HG03139 (cell line): ENCODE data around the gene BEND7.
"Not testable (repeated sequence)": the region's sequence is repeated elsewhere in the genome, so short reads cannot be mapped to it uniquely, and the experiment has no call there.

Experiments used
- ATAC-seq: cut with Tn5 transposase; IDR thresholded peaks from one replicate; pipeline ENCODE4 v1.9.1; 2021; ENCODE audit not compliant: unreplicated experiment

The BEND7 gene

DNA sequence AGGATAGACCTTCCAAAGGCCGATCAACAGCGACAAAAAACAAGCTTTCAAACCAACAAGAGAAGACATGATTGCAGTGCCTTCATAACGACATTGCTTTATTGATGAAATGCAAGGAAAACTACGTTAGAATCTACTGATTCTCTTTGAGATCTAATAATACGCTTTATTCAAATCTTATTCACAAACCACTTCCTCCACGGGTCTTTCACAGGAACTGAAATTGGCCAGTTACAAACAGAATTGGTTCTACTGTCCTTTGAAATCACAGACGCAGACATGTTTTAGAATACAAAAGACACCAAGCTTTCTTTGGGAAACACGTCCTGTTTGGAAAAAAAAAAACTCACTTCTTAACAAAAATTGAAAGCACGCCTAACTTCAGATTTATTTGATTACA is 106.0 kb downstream of the BEND7 start:
- no peak for ATAC-seq

DNA sequence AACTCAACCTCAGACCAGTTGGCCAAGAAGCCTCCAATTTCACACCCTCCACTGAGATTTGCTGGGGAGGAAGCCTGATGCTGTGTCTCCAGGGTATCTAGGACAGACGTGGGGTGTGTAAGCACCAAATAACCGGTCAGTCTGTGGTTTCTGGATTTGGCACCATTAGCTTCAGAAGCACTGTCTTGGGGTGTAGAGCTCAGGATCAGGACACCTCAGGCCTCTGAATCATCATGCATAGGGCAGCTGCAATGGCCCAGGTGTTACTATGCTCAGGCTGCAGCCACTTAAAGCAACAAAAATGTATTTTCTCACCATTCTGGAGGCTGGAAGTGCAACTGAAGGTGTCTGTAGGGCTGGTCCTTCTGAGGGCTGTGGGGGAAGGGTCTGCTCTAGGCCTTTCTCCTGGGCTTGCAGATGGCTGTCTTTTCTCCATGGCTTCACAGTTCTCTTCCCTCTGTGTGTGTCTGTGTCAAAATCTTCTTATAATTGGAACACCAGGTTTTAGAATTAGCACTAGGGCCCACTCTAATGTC is 107.4 kb downstream of the BEND7 start:
- no peak for ATAC-seq

DNA sequence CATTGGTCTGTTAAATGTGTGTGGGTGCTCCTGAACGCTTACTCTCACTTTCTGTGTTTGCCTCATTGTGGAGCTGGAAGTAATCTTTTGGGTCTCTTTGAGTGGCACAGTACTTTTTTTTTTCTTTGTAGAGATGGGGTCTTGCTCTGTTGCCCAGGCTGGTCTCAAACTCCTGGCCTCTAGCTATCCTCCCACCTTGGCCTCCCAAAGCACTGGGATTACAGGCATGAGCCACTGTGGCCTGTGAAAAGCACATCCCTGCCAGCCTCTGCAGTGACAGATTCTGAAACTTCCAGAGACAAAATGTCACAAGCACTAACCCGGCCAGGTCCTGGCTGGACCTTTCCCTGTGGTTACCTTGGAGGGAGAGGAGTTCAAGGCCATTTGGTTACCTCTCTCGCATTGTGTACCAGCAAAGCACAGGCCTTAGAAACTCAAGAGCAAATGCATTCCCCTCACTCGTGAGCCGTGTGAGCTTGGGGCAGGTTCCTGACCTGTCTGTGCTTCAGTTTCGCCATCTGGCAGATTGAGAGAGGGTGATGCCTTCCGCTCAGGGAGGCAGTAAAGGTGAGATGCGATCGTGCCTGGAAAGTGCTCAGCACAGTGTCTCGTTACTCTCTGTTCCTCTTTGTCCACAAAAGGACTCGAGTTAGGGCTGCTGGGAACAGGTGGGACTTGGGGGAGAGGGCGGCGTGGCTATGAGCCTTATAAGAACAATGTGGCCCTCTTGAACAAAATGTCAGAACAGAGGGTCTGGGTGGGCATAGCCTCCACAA is 108.1 kb downstream of the BEND7 start:
- ATAC-seq = no peak

DNA sequence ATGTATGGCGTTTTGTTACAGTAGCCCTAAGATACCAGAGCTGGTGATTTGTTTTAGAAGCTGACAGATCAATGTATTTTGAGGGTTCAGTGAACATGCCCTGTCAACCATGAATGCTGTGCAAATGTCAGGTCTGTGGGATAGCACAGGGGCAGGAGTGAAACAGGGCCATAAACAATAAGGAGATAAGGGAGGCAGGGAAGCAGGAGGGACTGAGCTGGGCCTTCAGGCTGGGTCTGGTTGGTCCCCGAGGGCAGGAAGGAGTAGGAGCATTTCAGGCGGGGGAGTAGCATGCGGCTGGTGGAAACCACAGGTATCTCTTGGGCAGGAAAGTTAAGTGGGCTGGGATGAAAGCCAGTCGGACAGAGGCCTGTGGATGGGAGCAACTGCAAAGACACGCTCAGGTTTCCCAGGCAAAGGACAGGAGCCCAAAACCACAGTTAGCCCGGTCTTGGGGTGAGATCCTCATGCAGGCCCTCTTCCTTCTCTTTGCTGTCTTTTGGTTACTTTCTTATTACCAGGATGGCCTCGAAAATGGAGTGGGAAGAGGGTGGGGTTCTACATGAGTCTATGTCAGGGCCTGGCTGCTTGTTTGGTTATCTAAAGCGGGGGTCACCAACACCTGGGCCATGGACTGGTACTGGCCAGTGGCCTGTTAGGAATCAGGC is 111.2 kb downstream of the BEND7 start:
- no peak for ATAC-seq

DNA sequence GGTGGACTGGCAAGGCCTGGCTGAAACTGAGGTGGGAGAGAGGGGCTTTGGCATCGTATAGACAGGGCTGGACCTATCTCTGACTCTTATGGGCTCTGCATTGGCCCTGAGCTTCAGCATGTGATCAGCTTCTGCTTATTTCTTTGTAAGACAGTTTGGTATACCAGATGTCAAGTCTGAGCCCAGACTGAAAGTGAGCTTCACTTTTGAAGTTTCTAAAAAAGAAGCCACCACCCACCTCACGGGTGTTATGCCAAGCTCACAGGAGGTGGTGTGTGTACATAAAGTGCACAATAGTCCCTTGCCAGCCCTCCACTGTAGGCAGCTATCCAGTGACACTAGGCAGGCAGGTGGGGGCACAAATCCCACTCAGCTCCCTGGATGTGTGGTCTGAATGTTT is 112.1 kb downstream of the BEND7 start:
- no peak for ATAC-seq

DNA sequence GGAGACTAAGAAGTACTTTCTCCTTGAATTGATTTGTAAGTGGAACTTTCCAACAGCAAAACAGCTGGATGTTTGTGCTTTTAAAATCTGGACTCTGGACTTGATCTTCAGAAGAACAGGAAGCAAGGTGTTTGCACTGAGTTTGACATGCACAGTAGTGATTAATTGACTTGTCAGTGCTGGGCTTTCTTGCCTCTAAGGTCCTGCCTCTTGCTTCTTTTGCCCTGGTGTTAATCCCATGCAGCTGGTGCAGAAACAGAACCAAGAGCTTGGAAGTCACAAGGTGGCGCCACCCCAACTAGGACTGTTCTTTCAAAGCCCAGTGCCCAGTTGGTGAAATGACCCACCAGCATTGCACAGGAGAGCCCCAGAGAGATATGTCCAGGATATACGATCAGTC is 114.0 kb downstream of the BEND7 start:
- ATAC-seq = no peak

DNA sequence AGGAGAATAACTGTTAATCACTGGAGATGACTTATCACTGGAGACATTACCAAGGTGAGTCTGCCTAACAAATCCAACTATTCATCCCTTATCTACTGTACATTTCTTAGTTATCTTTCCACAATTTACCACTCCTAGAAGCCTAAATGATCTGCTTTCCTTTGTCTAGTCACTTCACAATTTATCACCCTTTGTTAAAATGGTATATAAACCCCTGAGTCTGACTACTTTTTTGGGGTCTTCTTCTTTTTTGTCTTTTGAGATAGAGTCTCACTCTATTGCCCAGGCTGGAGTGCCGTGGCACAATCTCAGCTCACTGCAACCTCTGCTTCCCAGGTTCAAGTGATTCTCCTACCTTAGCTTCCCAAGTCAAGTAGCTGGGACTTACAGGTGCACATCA is 114.7 kb downstream of the BEND7 start:
- ATAC-seq = no peak

DNA sequence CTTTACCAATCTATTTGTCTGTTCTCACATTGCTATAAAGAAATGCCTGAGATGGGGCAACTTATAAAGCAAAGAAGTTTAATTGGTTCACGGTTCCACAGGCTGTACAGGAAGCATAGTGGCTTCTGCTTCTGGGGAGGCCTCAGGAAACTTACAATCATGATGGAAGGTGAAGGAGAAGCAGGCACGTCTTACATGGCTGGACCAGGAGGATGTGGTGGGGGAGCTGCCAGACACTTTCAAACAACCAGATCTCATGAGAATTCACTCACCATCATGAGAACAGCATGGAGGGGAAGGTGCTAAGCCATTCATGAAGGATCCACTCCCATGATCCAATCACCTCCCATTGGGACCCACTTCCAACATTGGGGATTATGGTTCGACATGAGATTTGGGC is 115.9 kb downstream of the BEND7 start:
- no peak for ATAC-seq

DNA sequence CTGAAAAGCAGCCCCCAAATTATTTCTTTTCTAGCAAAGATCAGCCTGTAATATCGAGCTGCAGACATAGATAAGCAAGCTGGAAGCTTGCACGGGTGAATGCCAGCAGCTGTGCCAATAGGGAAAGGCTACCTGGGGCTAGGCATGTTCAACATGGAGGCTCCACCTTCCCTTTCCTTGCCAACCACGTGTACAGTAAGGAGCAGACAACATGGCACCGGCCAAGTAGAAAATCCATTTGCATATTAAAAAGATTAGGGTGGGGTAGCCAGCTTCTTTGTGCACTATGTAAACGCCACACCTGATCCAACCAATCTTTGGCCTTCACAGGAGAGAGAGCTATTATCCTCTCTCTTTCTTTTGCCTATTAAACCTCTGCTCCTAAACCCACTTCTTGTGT is 124.0 kb downstream of the BEND7 start:
- ATAC-seq = no peak

DNA sequence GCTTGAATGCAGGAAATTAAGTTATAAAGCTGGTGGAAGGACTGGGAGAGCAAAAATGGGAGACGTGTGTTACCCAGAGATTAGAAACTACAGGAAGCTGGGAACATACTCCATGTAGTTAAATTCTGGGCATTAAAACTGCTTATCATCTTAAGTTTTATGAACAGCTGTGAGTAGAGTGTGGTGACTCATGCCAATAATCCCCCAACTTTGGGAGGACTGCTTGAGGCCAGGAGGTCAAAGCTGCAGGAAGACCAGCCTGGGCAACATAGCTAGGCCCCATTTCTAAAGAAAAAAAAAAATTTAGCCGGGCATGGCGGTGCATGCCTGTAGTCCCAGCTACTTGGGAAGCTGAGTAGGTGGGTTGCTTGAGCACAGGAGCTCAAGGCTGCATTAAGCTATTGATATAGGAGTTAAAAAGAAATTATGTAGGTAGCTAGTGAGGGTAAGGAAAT is 124.5 kb downstream of the BEND7 start:
- no peak for ATAC-seq

DNA sequence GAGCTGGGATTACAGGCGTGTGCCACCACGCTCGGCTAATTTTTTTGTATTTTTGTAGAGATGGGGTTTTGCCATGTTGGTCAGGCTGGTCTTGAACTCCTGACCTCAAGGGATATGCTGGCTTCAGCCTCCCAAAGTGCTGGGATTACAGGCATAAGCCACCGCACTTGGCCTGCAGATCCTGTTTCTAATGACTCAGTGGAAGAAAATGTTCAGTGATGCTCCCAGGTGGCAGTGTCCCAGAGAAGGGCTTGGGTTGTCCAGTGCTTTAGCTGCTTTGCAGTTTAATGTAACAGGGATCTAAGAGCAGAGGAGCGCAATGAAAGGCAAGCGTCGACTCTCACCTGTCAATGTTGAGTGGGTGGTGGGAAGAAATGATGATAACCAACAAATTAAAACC is 125.4 kb downstream of the BEND7 start:
- ATAC-seq = not testable (repeated sequence)

DNA sequence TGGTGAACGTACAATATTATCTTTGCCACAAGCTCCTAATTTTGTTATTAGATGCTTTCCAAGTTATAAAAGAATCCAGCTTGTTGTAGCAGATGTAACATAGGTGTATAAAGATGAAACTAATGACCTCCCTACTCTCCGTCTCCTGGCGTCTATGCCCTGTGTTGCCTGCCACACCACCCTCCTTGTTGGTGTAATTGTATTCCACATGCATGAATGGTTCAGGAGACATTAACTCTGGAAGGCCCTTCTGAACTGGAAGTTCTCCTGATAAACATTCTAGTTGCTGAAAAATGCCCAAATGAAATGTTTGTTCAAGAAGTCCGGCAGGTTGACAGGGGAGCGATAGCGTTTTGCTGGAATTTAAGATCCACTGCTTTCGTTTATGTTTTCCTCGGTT is 126.8 kb downstream of the BEND7 start:
- no peak for ATAC-seq

DNA sequence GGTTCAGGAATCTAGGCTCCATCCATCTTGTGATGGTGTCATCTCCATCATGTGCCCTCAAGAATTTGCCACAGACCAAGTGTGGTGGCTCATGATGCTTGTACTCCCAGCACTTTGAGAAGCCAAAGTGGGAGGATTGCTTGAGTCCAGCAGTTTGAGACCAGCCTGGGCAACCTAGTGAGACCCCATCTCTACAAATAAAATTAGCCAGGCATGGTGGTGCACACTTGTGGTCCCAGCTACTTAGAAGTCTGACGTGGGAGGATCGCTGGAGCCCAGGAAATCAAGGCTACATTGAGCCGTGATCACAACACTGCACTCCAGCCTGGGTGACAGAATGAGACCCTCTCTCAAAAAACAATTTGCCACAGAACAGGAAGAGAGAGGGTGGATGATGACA is 127.7 kb downstream of the BEND7 start:
- no peak for ATAC-seq

DNA sequence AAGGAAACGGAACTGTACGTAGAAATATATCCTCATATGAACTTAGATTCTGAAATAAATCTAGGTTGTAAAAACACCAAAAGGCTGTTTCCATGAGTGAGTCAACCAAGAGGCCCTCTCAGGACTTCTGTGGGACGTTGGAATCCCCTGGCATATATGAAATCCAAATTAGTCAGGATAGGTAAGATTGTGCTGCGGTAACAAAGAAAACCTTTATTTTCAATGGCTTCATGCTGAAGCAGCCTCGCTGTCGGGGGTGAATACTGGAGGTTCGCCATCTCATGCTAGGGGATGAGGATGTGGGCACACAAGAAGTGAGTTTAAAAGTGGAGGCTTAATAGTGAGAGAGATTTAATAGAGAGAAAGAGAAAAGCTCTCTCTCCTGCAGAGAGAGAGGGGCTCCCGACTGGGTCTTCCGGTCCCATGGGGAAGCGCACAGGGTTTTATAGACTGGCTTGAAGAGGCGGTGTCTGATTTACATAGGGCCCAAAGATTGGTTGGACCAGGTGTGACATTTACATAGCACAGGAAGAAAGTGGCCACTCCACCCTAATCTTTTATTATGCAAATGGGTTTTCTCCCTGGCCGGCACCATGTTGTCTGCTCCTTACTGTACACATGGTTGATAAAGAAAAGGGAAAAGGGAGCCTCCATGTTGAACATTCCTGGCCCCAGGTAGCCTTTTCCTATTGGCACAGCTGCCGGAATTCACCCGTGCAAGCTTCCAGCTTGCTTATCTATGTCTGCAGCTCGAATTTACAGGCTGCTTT is 128.4 kb downstream of the BEND7 start:
- ATAC-seq = no peak

DNA sequence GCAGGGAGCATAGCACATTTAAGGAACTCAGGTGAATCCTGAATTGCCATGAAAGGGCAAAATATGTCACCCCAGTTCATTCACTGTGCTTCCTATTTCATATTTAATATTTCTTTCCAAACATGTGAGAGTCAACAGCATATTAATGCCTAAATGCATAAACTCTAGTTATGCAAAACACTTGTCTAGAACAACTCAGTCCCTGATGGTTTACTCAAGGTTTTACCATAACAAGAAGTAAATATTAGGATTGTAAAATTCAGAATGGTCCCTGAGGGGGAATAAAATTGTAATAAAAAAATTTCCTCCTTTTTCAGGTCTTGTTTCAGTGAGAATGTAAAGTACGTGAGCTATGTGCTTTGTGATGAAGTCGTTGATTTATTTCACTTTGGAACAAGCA is 129.1 kb downstream of the BEND7 start:
- no peak for ATAC-seq

DNA sequence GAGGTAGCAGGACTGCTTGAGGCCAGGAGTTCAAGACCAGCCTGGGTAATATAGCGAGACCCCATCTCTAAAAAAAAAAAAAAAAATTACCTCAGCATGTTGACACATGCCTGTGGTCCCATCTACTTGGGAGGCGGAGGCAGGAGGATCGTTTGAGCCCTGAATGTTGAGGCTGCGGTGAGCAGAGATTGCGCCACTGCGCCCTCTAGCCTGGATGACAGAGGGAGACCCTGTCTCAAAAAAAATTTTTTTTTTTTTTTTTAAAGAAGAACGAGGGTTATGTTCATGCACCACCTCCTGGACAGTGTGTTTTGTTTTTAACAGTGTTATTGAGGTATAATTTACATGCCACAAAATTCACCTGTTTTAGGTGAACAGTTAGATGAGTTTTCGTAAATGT is 129.6 kb downstream of the BEND7 start:
- ATAC-seq = no peak

DNA sequence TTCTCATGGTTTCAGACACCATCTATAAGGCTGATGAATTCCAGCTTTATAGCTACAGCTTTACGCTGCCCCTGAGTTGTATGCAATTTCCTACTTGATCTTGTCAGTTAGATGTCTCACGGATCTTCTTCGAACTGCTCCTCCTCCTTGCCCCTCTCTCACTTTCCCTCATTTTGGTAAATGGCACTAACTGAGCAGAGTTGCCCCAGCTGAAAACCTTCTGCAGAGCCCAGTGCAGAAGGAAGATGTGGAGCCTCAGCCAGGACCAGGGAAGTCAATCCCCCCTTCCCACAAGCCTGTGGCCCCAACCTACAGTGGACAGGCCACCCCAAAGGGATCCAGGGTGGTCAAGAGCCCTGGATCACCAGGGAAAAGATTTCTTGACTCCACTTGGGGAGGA is 131.8 kb downstream of the BEND7 start:
- no peak for ATAC-seq

DNA sequence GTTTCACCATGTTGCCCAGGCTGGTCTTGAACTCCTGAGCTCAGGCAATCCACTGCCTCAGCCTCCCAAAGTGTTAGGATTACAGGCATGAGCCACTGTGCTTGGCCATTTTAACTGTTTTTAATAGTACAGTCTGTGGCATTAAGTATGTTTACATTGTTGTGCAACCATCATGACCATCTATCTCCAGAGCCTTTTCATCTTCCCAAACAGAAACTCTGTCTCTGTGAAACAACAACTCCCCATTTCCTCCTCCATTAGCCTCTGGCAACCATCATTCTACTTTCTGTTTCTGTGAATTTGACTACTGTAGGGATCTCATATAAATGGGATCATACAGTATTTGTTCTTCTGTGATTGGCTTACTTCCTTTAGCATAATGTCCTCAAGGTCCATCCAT is 132.4 kb downstream of the BEND7 start:
- ATAC-seq = no peak

DNA sequence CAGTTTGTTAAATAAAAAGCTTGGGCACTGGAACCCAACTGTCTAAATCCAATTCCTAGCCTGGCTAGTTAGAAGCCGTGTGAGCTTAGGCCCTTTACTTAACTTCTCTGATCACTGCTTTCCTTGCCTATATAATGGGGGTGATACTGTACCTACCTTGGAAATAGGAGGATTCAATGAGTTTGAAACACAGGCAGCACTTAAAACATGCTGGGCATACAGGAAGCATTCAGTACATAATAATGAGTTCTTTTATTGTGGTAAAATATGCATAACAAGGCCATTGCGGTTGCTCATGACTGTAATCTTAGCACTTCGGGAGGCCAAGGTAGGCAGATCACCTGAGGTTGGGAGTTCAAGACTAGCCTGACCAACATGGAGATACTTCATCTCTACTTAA is 133.3 kb downstream of the BEND7 start:
- no peak for ATAC-seq

DNA sequence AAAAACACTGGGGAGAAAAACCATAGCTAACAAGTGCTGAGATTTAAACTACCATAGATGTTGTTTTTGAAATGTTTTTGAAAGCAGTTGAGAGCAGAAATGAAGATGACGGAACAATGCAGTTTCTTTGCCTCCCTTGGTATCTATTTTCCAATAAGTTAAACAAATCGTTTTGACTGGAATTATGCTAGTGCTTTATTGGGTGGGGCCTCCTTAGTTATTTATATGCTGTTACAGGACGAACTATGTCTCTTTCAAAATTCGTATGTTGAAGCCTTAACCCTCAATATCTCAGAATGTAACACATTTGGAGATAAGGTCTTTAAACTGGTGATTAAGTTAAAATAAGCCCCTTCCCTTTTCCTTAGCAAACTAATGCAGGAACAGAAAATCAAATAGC is 135.2 kb downstream of the BEND7 start:
- no peak for ATAC-seq

DNA sequence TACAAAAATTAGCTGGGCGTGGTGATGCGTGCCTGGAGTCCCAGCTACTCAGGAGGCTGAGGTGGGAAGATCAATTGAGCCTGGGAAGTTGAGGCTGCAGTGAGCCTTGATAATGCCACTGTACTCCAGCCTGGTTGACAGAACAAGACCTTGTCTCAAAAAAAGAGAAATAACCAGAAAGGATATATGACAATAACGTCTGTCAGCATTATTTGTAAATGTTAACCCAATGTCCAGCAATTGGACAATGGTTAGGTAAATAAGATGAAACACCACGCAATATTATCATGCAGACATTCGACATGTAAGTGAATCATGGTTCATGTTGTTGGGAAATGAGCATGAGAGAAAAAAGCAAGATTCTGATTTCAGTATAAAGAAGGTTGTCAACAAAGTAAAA is 136.1 kb downstream of the BEND7 start:
- no peak for ATAC-seq
